HUDEP-2 (cell line): ENCODE results near the gene FEM1B.

Experiments
- DNase-seq, 76 experiments: peaks; one replicate each; lab custom pipeline; 2025; ENCODE audit not compliant: unreplicated experiment in 76 of 76; lab: John Stamatoyannopoulos, UW

The FEM1B gene

GRCh38 chr15:68340726-68341671 is 63.5 kb downstream of the FEM1B start:
- DNase-seq: no peak

GRCh38 chr15:68341760-68342725 is 64.5 kb downstream of the FEM1B start:
- DNase-seq: no peak

- no peak for DNase-seq
Measured at GRCh38 chr15:68343579-68344225, 66.2 kb downstream of the FEM1B start.

- DNase-seq: no peak
Measured at GRCh38 chr15:68344600-68344999, 67.1 kb downstream of the FEM1B start.
